Activated effector memory CD4-positive, alpha-beta T cell treated with Interleukin-2 at 50 U/mL for 16 hours (primary cell): ENCODE results near the gene C1orf185.
"Not testable (repeated sequence)": the region's sequence is repeated elsewhere in the genome, so short reads cannot be mapped to it uniquely, and the experiment has no call there.

Experiments
- DNase-seq: peaks from one replicate; pipeline ENCODE4 v3.0.0-alpha.2; 2020

Gene C1orf185

GRCh38 chr1:51101976-51102375, at the start of gene C1orf185:
Gene C1orf185 (plus strand): TSS chr1:51102228. CDS start chr1:51102234, 6 bp downstream.
- no peak for DNase-seq

GRCh38 chr1:51058858-51059257, 43.2 kb upstream of the C1orf185 start:
- DNase-seq = no peak

DNA sequence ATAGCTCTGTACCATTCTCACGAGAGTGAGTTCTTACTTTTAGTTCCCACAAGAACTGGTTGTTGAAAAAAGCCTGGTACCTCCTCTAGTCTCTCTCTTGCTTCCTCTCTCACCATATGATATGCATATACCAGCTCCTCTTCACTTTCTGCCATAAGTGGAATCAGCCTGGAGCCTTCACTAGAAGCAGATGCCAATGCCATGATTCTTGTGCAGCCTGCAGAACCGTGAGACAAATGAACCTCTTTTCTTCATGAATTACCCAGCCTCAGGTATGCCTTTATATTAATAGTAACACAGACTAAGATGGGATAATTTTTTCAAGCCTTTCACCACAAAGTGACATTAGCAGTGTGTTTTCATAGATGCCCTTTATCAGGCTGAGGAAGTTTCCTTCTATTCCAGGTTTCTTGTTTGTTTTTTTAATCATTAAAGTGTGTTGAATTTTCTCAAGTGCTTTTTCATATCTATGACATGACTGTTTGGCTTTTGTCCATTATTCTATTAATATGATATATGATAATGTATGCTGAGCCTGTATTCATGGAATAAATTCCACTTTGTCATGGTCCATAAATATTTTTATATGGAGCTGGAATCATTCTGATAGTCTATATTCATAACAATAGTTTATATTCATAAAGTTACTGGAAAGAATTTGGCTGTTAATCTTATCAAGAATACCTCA, 40.7 kb upstream of the C1orf185 start:
- no peak for DNase-seq

GRCh38 chr1:51063121-51063520, 38.9 kb upstream of the C1orf185 start:
- no peak for DNase-seq

DNA sequence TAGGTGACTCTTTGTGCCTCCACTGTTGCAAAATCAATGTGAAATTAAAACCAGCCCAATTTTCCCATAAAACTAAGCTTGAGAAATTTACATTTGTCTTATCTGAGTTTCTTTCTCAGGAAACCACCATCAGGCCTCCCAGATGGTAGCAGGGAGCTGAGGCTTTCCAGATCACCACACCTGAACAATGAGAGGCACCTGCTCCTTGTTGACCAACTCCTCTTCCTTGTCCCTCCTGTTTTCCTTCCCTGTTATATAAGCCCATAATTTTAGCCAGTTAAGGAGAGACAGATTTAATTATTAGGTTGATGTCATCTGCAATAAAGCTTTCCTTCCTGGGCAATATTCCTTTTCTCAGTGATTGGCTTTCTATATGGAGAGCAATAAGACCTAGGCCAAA, 32.0 kb upstream of the C1orf185 start:
- DNase-seq = no peak

DNA sequence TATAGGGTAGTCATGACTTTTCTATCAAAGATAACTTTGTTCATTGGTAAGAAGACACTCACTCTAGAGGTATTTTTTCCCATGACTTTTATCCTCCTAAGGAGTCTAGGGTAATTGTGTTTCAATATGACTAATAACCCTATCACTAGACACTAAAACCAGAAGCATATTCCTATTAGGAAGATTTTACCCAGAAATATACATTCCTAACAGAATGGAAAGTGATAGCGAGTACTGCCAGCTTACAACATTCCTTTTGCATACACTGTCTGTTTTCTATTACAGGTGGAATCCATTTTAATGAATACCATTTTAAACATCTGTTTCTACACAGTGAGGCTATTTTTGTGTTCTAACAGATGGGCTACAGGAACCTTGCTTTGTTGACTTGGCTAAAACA, 31.4 kb upstream of the C1orf185 start:
- no peak for DNase-seq

GRCh38 chr1:51071291-51072042, 30.6 kb upstream of the C1orf185 start:
- DNase-seq = no peak

DNA sequence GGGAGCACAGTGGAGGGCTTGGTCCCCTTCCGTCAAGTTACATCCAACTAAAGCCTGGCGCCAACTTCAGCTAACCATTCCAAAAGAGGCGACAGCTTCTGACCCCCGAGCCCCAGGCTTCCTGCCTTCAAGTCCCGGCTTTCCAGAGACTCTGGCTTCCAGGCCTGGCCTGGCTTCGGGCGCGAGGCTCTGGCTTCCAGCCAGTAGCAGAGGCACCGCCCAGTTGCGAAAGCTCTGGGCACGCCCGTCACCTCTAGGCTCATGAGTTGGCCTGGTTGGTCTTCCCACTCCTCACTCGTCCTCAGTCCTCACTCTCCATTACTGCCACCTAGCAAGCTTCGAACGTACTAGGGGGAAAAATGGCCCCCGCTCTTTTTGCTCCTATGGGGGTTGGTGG, 30.0 kb upstream of the C1orf185 start:
- no peak for DNase-seq

- no peak for DNase-seq
Observed at GRCh38 chr1:51072651-51073050, 29.4 kb upstream of the C1orf185 start.

DNA sequence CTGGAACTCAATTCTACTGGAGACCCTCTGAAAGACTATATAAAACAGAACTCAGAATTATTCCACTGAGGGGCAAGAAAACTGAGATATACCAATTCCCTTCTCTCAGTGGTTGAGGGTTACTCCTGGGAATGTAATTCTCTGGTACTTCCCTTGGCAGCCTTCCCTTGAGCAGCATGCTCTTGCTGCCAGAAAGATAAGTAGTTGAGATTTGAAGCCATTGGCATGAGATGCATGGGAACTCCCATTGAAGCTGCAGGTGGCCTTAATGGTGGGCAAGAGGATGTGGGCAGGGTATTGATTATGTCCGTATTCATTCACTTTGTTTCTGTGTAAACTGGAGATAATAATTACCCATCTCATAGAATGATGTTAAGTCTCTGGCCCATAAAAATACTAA, 28.6 kb upstream of the C1orf185 start:
- no peak for DNase-seq

DNA sequence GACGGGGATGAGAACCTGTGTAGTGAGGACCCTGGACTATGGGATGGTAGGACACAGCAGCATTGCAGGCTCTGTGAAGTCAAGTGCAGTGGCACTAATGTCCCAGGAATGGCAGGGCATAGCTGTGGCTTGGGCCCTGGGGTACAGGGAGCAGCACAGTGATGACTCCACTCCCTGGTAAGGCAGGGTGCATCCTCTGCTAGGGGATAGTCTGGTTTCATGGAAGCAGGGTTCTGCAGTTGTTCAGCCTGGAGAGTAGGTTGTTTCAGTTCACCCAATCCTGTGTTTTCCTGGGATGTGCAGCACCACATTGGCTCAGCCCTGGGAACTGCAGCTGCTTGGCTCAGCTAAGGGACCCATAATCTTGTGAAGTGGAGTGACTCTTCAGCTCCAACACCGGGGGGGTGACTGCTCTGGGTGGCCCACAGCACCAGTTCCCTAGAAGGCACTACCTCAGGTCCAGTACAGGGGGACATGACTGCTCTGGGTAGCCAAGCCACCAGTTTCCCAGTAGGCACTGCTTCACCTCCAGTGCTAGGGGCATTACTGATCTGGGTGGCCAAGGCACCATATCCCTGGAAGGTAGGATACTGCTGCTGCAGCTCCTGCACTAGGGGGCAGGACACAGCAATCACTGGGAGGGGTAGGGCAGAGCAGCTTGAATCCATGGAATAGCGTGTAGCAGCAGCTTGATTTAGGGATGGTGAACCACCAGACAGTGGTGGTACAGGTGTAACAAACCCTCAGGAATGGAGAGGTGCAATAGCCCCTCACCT, 15.3 kb upstream of the C1orf185 start:
- DNase-seq = no peak

DNA sequence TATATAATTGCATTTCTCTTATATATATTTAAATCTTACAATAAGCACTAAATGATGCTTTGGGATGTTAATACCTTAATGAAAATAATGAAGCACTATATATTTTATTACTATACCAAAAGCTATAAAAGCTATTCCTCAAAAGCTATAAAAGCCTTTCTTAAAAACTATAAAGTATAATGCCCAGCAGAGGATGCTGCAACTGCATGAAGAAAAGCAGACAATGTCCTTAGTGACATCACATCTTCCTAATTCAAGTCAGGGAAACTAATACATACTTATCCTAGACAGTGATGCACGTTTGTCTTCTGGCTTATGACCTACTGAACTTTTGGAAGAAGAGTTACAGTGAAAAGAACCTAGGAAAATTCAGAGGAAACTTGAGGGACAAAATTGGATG, 13.6 kb upstream of the C1orf185 start:
- no peak for DNase-seq

DNA sequence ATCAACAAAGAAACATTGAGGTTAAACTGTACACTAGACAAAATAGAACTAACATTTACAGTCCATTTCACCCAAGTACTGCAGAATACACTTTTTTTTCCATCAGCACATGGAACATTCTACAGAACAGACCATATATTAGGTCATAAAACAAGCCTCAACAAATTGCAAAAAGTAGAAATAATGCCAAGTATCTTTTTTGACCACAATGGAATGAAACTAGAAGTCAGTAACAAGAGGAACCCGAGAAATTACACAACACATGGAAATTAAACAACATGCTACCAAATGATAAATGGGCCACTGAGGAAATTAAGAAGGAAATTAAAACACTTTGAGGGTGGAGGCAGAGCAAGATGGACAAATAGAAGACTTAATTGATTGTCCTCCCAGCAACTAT, 8.4 kb upstream of the C1orf185 start:
- no peak for DNase-seq

- DNase-seq = no peak
Observed at GRCh38 chr1:51097171-51097570, 4.9 kb upstream of the C1orf185 start.

- DNase-seq = no peak
Observed at GRCh38 chr1:51100264-51100880, 1.7 kb upstream of the C1orf185 start.

DNA sequence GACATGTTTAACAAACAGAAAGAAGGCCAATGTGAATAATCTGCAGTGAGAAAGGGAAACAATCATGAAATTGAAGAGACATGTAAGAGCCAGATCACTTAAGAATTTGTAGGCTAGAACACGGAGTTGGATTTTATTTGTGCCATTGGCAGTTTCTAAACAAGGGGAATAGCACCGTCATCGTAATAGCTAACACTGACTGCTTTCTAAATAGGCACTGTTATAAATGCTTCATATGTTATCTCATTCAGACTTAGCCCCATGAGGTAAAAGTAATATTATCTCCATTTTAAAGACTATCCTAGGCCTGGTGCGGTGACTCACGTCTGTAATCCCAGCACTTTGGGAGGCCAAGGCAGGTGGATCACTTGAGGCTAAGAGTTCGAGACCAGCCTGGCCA, 12.1 kb downstream of the C1orf185 start:
- DNase-seq = no peak

GRCh38 chr1:51115714-51116404, 13.8 kb downstream of the C1orf185 start:
- no peak for DNase-seq

GRCh38 chr1:51119331-51119730, 17.3 kb downstream of the C1orf185 start:
- DNase-seq = no peak

GRCh38 chr1:51120629-51121028, 18.6 kb downstream of the C1orf185 start:
- DNase-seq = no peak

GRCh38 chr1:51127152-51127551, 25.1 kb downstream of the C1orf185 start:
- not testable (repeated sequence) for DNase-seq

GRCh38 chr1:51131185-51131584, 29.2 kb downstream of the C1orf185 start:
- no peak for DNase-seq

- no peak for DNase-seq
Observed at GRCh38 chr1:51133045-51133444, 31.0 kb downstream of the C1orf185 start.

DNA sequence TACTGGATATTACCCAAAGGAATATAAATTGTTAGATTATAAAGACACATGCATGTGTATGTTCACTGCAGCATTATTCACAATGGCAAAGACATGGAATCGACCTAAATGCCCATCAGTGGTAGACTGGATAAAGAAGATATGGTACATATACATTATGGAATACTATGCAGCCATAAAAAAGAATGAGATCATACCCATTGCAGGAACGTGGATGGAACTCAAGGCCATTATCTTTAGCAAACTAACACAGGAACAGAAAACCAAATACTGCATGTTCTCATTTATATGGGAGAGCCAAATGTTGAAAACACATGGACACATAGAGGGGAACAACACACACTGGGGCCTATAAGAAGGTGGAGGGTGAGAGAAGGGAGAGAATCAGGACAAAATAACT, 35.7 kb downstream of the C1orf185 start:
- not testable (repeated sequence) for DNase-seq
